AG04449 (cell line): ENCODE results near the gene ARL11.

Source experiments
- CTCF ChIA-PET: fragments of 350-600 bp; formaldehyde crosslinking; extraction: SDS; loops from one replicate; lab custom pipeline; 2021; ENCODE audit warnings: antibody characterized with exemption; lab: Yijun Ruan, JAX
- POLR2A ChIA-PET: fragments of 400-600, 350-600 bp; formaldehyde crosslinking; extraction: SDS; loops from one replicate; lab custom pipeline; 2020; ENCODE audit warnings: antibody characterized with exemption, inconsistent platforms; lab: Yijun Ruan, JAX
- DNase-seq: peaks from one replicate; pipeline ENCODE4 v3.0.0-alpha.2; 2010; ENCODE audit warnings: low read depth, low spot score
- H3K4me3 ChIP-seq: 2 replicates; pipeline ENCODE4 v1.5.1; 2011; ENCODE audit warnings: low read depth, mild to moderate bottlenecking, control low read depth, low read length
- CTCF ChIP-seq: IDR thresholded peaks from one replicate; pipeline ENCODE4 v1.5.1; 2011; ENCODE audit warnings: mild to moderate bottlenecking, moderate library complexity, low read length, control low read depth, inconsistent platforms; ENCODE audit not compliant: insufficient read depth; ENCODE audit errors: missing control alignments

Gene ARL11

DNA sequence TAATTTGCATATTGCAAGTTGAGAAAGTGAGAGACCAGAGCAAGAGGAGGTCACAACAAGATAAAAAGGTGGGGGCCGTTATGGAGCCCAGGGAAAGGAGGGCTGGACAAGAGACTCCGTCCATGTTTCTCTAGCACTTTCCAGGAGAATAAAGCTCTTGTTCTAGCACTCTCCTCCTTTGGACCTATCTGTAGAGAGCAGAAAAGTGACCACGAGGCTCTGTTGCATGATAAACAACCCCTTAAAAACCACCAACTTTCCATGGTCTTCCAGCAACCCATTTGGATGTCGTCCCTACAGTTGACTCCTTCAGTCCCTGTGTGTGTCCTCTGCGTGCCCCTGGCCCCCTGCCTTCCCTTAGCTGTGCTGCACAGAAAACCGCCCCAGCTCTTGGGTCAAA lies 4.1 kb upstream of the ARL11 start:
- no peak for TF ChIP-seq CTCF
- no peak for DNase-seq
- ChIA-PET CTCF (no interaction called here), POLR2A (no interaction called here)
- no peak overlapping the region for H3K4me3 ChIP-seq

GRCh38 chr13:49625392-49626079 lies 2.8 kb upstream of the ARL11 start:
- CTCF ChIA-PET, result no interaction called here

GRCh38 chr13:49629196-49629938 lies 1.1 kb downstream of the ARL11 start:
- ChIA-PET POLR2A (no interaction called here), CTCF (no interaction called here)
- TF ChIP-seq CTCF, result no peak
- H3K4me3 ChIP-seq, result no peak overlapping the region
- no peak for DNase-seq

More at GRCh38 chr13:49625392-49626079, 2.8 kb upstream of the ARL11 start:
- TF ChIP-seq CTCF, result no peak
- POLR2A ChIA-PET, result no interaction called here
- no peak overlapping the region for H3K4me3 ChIP-seq
- no peak for DNase-seq

DNA sequence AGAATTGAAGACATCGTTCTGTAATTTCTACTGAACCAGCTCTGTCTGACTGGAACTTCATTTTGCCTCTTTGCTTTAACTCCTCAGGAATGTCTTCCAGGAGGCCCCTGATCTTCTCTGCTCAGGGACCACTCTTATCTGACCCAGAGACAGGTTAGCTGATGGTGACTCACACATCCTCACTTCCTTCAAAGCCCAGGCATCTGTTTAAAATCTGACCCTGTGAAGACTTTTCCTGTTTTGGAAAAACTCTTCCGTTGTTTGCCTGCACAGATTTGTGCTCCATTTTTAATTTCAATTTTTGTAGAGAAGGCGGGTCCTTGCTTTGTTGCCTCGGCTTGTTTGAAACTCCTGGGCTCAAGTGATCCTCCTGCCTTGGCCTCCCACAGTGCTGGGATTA lies 1.6 kb downstream of the ARL11 start:
- no peak for TF ChIP-seq CTCF
- POLR2A ChIA-PET, result no interaction called here
- no peak overlapping the region for H3K4me3 ChIP-seq
- CTCF ChIA-PET, result no interaction called here
- no peak for DNase-seq

DNA sequence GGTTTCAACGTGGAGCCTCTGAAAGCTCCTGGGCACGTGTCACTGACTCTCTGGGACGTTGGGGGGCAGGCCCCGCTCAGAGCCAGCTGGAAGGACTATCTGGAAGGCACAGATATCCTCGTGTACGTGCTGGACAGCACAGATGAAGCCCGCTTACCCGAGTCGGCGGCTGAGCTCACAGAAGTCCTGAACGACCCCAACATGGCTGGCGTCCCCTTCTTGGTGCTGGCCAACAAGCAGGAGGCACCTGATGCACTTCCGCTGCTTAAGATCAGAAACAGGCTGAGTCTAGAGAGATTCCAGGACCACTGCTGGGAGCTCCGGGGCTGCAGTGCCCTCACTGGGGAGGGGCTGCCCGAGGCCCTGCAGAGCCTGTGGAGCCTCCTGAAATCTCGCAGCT lies 2.3 kb downstream of the ARL11 start:
- H3K4me3 ChIP-seq, result no peak overlapping the region
- no peak for TF ChIP-seq CTCF
- no peak for DNase-seq
- ChIA-PET CTCF (no interaction called here), POLR2A (no interaction called here)

GRCh38 chr13:49632156-49632555 lies 3.8 kb downstream of the ARL11 start:
- CTCF ChIA-PET, result no interaction called here
- POLR2A ChIA-PET, result no interaction called here
- no peak for DNase-seq
- H3K4me3 ChIP-seq, result no peak overlapping the region
- TF ChIP-seq CTCF, result no peak
